H1 (cell line): ENCODE data around the gene RAD51B. TPM values are rescaled to one million over a fixed set of nuclear protein-coding genes. Genes with fewer than 3 reads are reported as not detected.

ENCODE experiments used
- CTCF ChIA-PET: fragments of 300-600 bp; sonication (Branson Sonifier 250); formaldehyde crosslinking; loops from one replicate; lab custom pipeline; 2021; ENCODE audit not compliant: partially characterized antibody; lab: Charles Lee
- POLR2A ChIA-PET: fragments of 300-600 bp; sonication (Branson Sonifier 250); formaldehyde crosslinking; loops from one replicate; lab custom pipeline; 2021; ENCODE audit warnings: inconsistent platforms; ENCODE audit not compliant: partially characterized antibody; lab: Charles Lee
- DNase-seq, 2 experiments: peaks; one replicate each; pipeline versions ENCODE4 v3.0.0 to v3.0.0-alpha.2; 2010 to 2022; ENCODE audit warnings: low spot score in 2 of 2, low read depth in 1 of 2, mixed read lengths in 1 of 2
- FAIRE-seq: peaks from 2 replicates; lab custom pipeline; 2011; peaks lifted over from hg19 to GRCh38; lab: Jason Lieb, UNC
- H2AFZ ChIP-seq: 2 replicates; pipeline ENCODE4 v1.8.1; 2012; ENCODE audit warnings: low read length, inconsistent platforms
- H2AK5ac ChIP-seq: 2 replicates; pipeline ENCODE4 v1.6.1; 2013; ENCODE audit warnings: low read depth, low read length
- H2BK120ac ChIP-seq: replicated peaks from 2 replicates; pipeline ENCODE3; 2013; ENCODE audit warnings: low read depth, low read length, inconsistent platforms
- H2BK12ac ChIP-seq: 2 replicates; pipeline ENCODE4 v1.6.1; 2013; ENCODE audit warnings: low read depth, low read length
- H2BK15ac ChIP-seq: 2 replicates; pipeline ENCODE4 v1.6.1; 2013; ENCODE audit warnings: low read length
- H2BK20ac ChIP-seq: 2 replicates; pipeline ENCODE4 v1.6.1; 2013; ENCODE audit warnings: low read length
- H2BK5ac ChIP-seq: 2 replicates; pipeline ENCODE4 v1.6.1; 2013; ENCODE audit warnings: low read depth, low read length
- H3K14ac ChIP-seq: 2 replicates; pipeline ENCODE4 v1.6.1; 2013; ENCODE audit warnings: inconsistent platforms; ENCODE audit not compliant: insufficient read length
- H3K18ac ChIP-seq: 2 replicates; pipeline ENCODE4 v1.6.1; 2013; ENCODE audit warnings: low read length; ENCODE audit errors: extremely low read depth
- H3K23ac ChIP-seq: 2 replicates; pipeline ENCODE4 v1.6.1; 2013; ENCODE audit warnings: inconsistent platforms; ENCODE audit not compliant: insufficient read length
- H3K23me2 ChIP-seq: 2 replicates; pipeline ENCODE4 v1.6.1; 2013; ENCODE audit warnings: low read depth, low read length
- H3K27ac ChIP-seq: 2 replicates; pipeline ENCODE4 v1.6.1; 2011; ENCODE audit warnings: low read depth, low read length, inconsistent platforms
- H3K27me3 ChIP-seq, 4 experiments: replicated peaks in 1 of 4; 1 replicate in 1 of 4; 2 replicates in 3 of 4; pipeline versions ENCODE4 v1.6.1 to v1.8.1; 2011 to 2013; ENCODE audit warnings: low read length in 3 of 4, mild to moderate bottlenecking in 3 of 4, inconsistent platforms in 2 of 4, mixed read lengths in 2 of 4, moderate library complexity in 1 of 4; ENCODE audit not compliant: control insufficient read depth in 3 of 4, insufficient read depth in 3 of 4; ENCODE audit errors: extremely low read depth in 1 of 4
- H3K36me3 ChIP-seq, 4 experiments: 2 replicates each; pipeline versions ENCODE4 v1.6.1 to v1.8.1; 2011 to 2013; ENCODE audit warnings: mild to moderate bottlenecking in 4 of 4, low read length in 3 of 4, moderate library complexity in 2 of 4, control low read depth in 1 of 4, inconsistent platforms in 1 of 4; ENCODE audit not compliant: insufficient read depth in 4 of 4, control insufficient read depth in 2 of 4
- H3K4ac ChIP-seq: replicated peaks from 2 replicates; pipeline ENCODE3; 2013; ENCODE audit warnings: low read length, low read depth, mixed read lengths, inconsistent platforms; ENCODE audit not compliant: insufficient read length
- H3K4me1 ChIP-seq, 4 experiments: replicated peaks in 1 of 4; 1 replicate in 1 of 4; 2 replicates in 3 of 4; pipeline versions ENCODE4 v1.6.1 to v1.8.1; 2011 to 2013; ENCODE audit warnings: low read length in 3 of 4, inconsistent platforms in 2 of 4, mixed read lengths in 1 of 4; ENCODE audit not compliant: insufficient read depth in 4 of 4, control insufficient read depth in 3 of 4
- H3K4me2 ChIP-seq, 2 experiments: 2 replicates each; pipeline versions ENCODE4 v1.6.1 to v1.8.1; 2011 to 2013; ENCODE audit warnings: low read depth in 2 of 2, low read length in 2 of 2, control low read depth in 1 of 2, inconsistent platforms in 1 of 2, mild to moderate bottlenecking in 1 of 2; ENCODE audit not compliant: insufficient read depth in 1 of 2
- H3K4me3 ChIP-seq, 4 experiments: fragments of 200-600, 300-600 bp in 1 of 4; sonication (generic), shearing (Covaris generic), sonication (Bioruptor Twin) in 1 of 4; 2 replicates each; pipeline versions ENCODE4 v1.5.1 to v1.8.1; 2011 to 2016; ENCODE audit warnings: low read length in 4 of 4, low read depth in 3 of 4, control low read depth in 2 of 4, inconsistent platforms in 2 of 4, mild to moderate bottlenecking in 2 of 4, mixed read lengths in 1 of 4, moderate library complexity in 1 of 4; ENCODE audit not compliant: insufficient read depth in 2 of 4; ENCODE audit errors: extremely low read depth in 1 of 4
- H3K56ac ChIP-seq: replicated peaks from 2 replicates; pipeline ENCODE3; 2013; ENCODE audit warnings: low read depth, mild to moderate bottlenecking, mixed read lengths, low read length, inconsistent platforms; ENCODE audit not compliant: insufficient read length
- H3K79me1 ChIP-seq: 2 replicates; pipeline ENCODE4 v1.6.1; 2013; ENCODE audit warnings: low read depth, low read length, control low read depth
- H3K79me2 ChIP-seq, 2 experiments: 2 replicates each; pipeline versions ENCODE4 v1.6.1 to v1.8.1; 2012 to 2013; ENCODE audit warnings: low read length in 2 of 2, mild to moderate bottlenecking in 2 of 2, inconsistent platforms in 1 of 2; ENCODE audit not compliant: insufficient read depth in 2 of 2, control insufficient read depth in 1 of 2
- H3K9ac ChIP-seq, 4 experiments: replicated peaks in 1 of 4; 1 replicate in 1 of 4; 2 replicates in 3 of 4; pipeline versions ENCODE4 v1.6.1 to v1.8.1; 2011 to 2013; ENCODE audit warnings: low read depth in 3 of 4, low read length in 3 of 4, control low read depth in 2 of 4, mild to moderate bottlenecking in 2 of 4, moderate library complexity in 2 of 4, inconsistent platforms in 1 of 4; ENCODE audit errors: extremely low read depth in 1 of 4
- H3K9me3 ChIP-seq, 2 experiments: 2 replicates each; pipeline versions ENCODE4 v1.6.1 to v1.8.1; 2012 to 2013; ENCODE audit warnings: mild to moderate bottlenecking in 2 of 2, moderate library complexity in 2 of 2, control low read depth in 1 of 2, inconsistent platforms in 1 of 2, low read depth in 1 of 2, low read length in 1 of 2, mixed read lengths in 1 of 2; ENCODE audit not compliant: insufficient read depth in 2 of 2
- H4K20me1 ChIP-seq, 2 experiments: replicated peaks in 1 of 2; 2 replicates each; pipeline versions ENCODE3 to v1.8.1; 2011 to 2013; ENCODE audit warnings: inconsistent platforms in 2 of 2, low read length in 2 of 2, mild to moderate bottlenecking in 1 of 2; ENCODE audit not compliant: insufficient read depth in 2 of 2, control insufficient read depth in 1 of 2
- H4K5ac ChIP-seq: 2 replicates; pipeline ENCODE4 v1.6.1; 2013; ENCODE audit warnings: low read length, low read depth, mixed read lengths, inconsistent platforms; ENCODE audit not compliant: insufficient read length
- H4K8ac ChIP-seq: 2 replicates; pipeline ENCODE4 v1.8.0; 2013; ENCODE audit warnings: mild to moderate bottlenecking, moderate library complexity, low read length, inconsistent platforms; ENCODE audit not compliant: insufficient read depth; ENCODE audit errors: extremely low read depth
- H4K91ac ChIP-seq: replicated peaks from 2 replicates; pipeline ENCODE3; 2013; ENCODE audit warnings: low read length, mixed read lengths, inconsistent platforms; ENCODE audit not compliant: insufficient read length
- CBX5 ChIP-seq: fragments of 300-800, 300-1000 bp; sonication (generic); IDR thresholded peaks from 2 replicates; pipeline ENCODE4 v1.7.1; 2016; ENCODE audit warnings: antibody characterized with exemption, low read length, low read depth
- CTBP2 ChIP-seq: IDR thresholded peaks from 2 replicates; pipeline ENCODE4 v1.7.0; 2011; ENCODE audit warnings: borderline replicate concordance, mild to moderate bottlenecking, moderate library complexity, mixed read lengths, low read length; ENCODE audit not compliant: insufficient read depth, insufficient read length
- EZH2 ChIP-seq: fragments of 200-600 bp; sonication (generic); IDR thresholded peaks from 2 replicates; pipeline ENCODE4 v1.7.1; 2012; ENCODE audit warnings: low read depth, mild to moderate bottlenecking, moderate library complexity, low read length, inconsistent platforms; ENCODE audit not compliant: severe bottlenecking
- FOSL1 ChIP-seq: IDR thresholded peaks from 2 replicates; pipeline ENCODE4 v1.6.1; 2011; ENCODE audit warnings: mild to moderate bottlenecking, low read depth, low read length, moderate library complexity; ENCODE audit not compliant: insufficient read depth
- GTF2F1 ChIP-seq: IDR thresholded peaks from 2 replicates; pipeline ENCODE4 v1.6.1; 2012; ENCODE audit warnings: low read depth, low read length, improper control_type of control experiment, borderline replicate concordance
- KDM4A ChIP-seq: IDR thresholded peaks from one replicate; pipeline ENCODE4 v1.7.1; 2012; ENCODE audit warnings: low read depth, mild to moderate bottlenecking, moderate library complexity, low read length, inconsistent platforms; ENCODE audit not compliant: severe bottlenecking
- PHF8 ChIP-seq: fragments of 200-600 bp; sonication (generic); conservative IDR thresholded peaks from 2 replicates; pipeline ENCODE4 v1.7.1; 2012; ENCODE audit warnings: low read depth, mild to moderate bottlenecking, inconsistent platforms, low read length, moderate library complexity
- POLR2A ChIP-seq, 2 experiments: IDR thresholded peaks; 1 replicate in 1 of 2; 2 replicates in 1 of 2; pipeline ENCODE4 v1.6.1; 2011; ENCODE audit warnings: low read depth in 2 of 2, low read length in 2 of 2, mild to moderate bottlenecking in 2 of 2; ENCODE audit errors: control extremely low read depth in 1 of 2
- SAP30 ChIP-seq: fragments of 300-600 bp; sonication (generic); IDR thresholded peaks from 2 replicates; pipeline ENCODE4 v1.7.1; 2012; ENCODE audit warnings: low read length, moderate library complexity, mild to moderate bottlenecking, inconsistent platforms; ENCODE audit not compliant: insufficient read depth, insufficient replicate concordance
- SIX5 ChIP-seq: IDR thresholded peaks from 2 replicates; pipeline ENCODE4 v1.6.1; 2011; ENCODE audit warnings: mild to moderate bottlenecking, low read depth, low read length
- TAF1 ChIP-seq: IDR thresholded peaks from 2 replicates; pipeline ENCODE4 v1.6.1; 2011; ENCODE audit warnings: mild to moderate bottlenecking, low read depth, low read length
- USF2 ChIP-seq: IDR thresholded peaks from 2 replicates; pipeline ENCODE4 v1.6.1; 2011; ENCODE audit warnings: low read length, improper control_type of control experiment
- WGBS, 2 experiments: shearing (Covaris generic) in 1 of 2; methylation state at CpG; one replicate each; pipeline versions ENCODE4 v1.1.6 to v1.1.7; 2013 to 2015; ENCODE audit warnings: low lambda C conversion rate in 2 of 2, mixed read lengths in 2 of 2, inconsistent platforms in 1 of 2, low coverage in 1 of 2, missing lambda C conversion rate in 1 of 2; ENCODE audit not compliant: insufficient replicate concordance in 2 of 2, insufficient coverage in 1 of 2, insufficient read length in 1 of 2; ENCODE audit errors: extremely low coverage in 1 of 2, missing lambda C conversion rate in 1 of 2; 5-methylcytosine and 5-hydroxymethylcytosine counted together
- polyA plus RNA-seq, 7 experiments: library from polyadenylated mRNA; depleted of rRNA in 3 of 7; stranded (reverse) in 5 of 7; unstranded in 2 of 7; fragments of >200 nt in 5 of 7; fragments of 200-250 nt in 2 of 7; gene quantifications; 1 replicate in 5 of 7; 2 replicates in 1 of 7; 4 replicates in 1 of 7; pipeline versions ENCODE4 v1.2.1 to v1.2.3, GENCODE V29; 2011 to 2013; ENCODE audit warnings: missing spikeins in 2 of 7, mixed read lengths in 2 of 7
- total RNA-seq: library from RNA; stranded (reverse); fragmentation: NEBNext Ultra II Directional; extraction: Animal tissue kit (Norgen Biotek cat#: 25700); gene quantifications from 2 replicates; pipeline ENCODE4 v1.2.1, GENCODE V29; 2021

RAD51B gene
- total and polyA plus RNA-seq, 2 of the 8 experiments (the other 6 are each of a cell fraction or from before 2014, with no cell fraction given), result 3.9 to 14.9 TPM

GRCh38 chr14:68166731-68167382, 347.3 kb downstream of the RAD51B start:
- DNase-seq, result no peak
- Histone ChIP-seq H3K9me3 (no peaks in the 10 kb centered on the region), H3K27ac (no peak overlapping the region), H3K56ac (no peak overlapping the region), H3K27me3 (no peaks in the 10 kb centered on the region), H3K4me3 (no peak overlapping the region), H2AK5ac (no peak overlapping the region), H2BK20ac (no peak overlapping the region), H4K5ac (no peak overlapping the region), H3K18ac (no peak overlapping the region), H3K14ac (no peak overlapping the region), H3K4ac (no peak overlapping the region), H3K79me1 (no peaks in the 10 kb centered on the region), H3K79me2 (no peaks in the 10 kb centered on the region), H2BK5ac (no peak overlapping the region), H2AFZ (no peak overlapping the region), H2BK15ac (no peak overlapping the region), H3K36me3 (no peaks in the 10 kb centered on the region), H4K91ac (no peak overlapping the region), H3K4me2 (no peak overlapping the region), H3K23ac (no peak overlapping the region), H3K4me1 (no peaks in the 10 kb centered on the region), H4K8ac (no peak overlapping the region), H3K23me2 (no peaks in the 10 kb centered on the region), H2BK12ac (no peak overlapping the region), H3K9ac (no peak overlapping the region), H2BK120ac (no peak overlapping the region), H4K20me1 (no peaks in the 10 kb centered on the region)
- POLR2A ChIA-PET, result no interaction called here
- CTCF ChIA-PET, result interaction anchor here (0.6 kb wide), 1 partner anchor 13 kb away, joined by 5 read pairs; no protein-coding TSS in a partner anchor
- FAIRE-seq, result no peak
- 92% methylated on average over 3 of the region's 3 CpGs; no CpG with 5 or more reads in 1 of the 2 experiments for WGBS, 2 experiments
- TF ChIP-seq CBX5 (no peak), FOSL1 (no peak), SAP30 (no peak), GTF2F1 (no peak), POLR2A (IDR thresholded peaks at IDR 0.05; ENCODE audit: control extremely low read depth in 1 of 2, low read depth in 2 of 2, low read length in 2 of 2) (no peak), PHF8 (no peak), CTBP2 (no peak), SIX5 (no peak), USF2 (no peak), KDM4A (no peak), TAF1 (no peak), EZH2 (no peak)
